ENCODE data around the gene STPG1. TPM values are rescaled to one million over a fixed set of nuclear protein-coding genes. Genes with fewer than 3 reads are reported as not detected.

Gene STPG1
- total RNA-seq, 1 donor from 2014 or later = 4.2 TPM

- H3K9me3 ChIP-seq = no peaks in the 10 kb centered on the region
- H3K4me3 ChIP-seq = no peak overlapping the region
- no peak for DNase-seq (ENCODE audit: extremely low spot score in 2 of 2)
- H3K36me3 ChIP-seq = no peaks in the 10 kb centered on the region
- no peaks in the 10 kb centered on the region for H3K4me1 ChIP-seq
- TF ChIP-seq POLR2A (IDR thresholded peaks at IDR 0.05) (no peak), CTCF (IDR thresholded peaks at IDR 0.05) (no peak), POLR2AphosphoS5 (IDR thresholded peaks at IDR 0.05; ENCODE audit: insufficient read depth in 1 of 2, low read depth in 1 of 2) (no peak)
- intact Hi-C loops (cut with DNase I) = no loop called here
- H3K27ac ChIP-seq = no peak overlapping the region
- H3K27me3 ChIP-seq = no peaks in the 10 kb centered on the region
Measured at GRCh38 chr1:24403806-24404205, 9.8 kb downstream of the STPG1 start.

GRCh38 chr1:24400065-24400464 is 13.5 kb downstream of the STPG1 start:
- intact Hi-C loops (cut with DNase I) = no loop called here
- no peak overlapping the region for H3K27ac ChIP-seq
- DNase-seq (ENCODE audit: extremely low spot score in 2 of 2) = no peak
- no peak overlapping the region for H3K4me3 ChIP-seq
- H3K9me3 ChIP-seq = no peaks in the 10 kb centered on the region
- no peak for TF ChIP-seq POLR2AphosphoS5 (IDR thresholded peaks at IDR 0.05; ENCODE audit: insufficient read depth in 1 of 2, low read depth in 1 of 2)
- TF ChIP-seq POLR2A (IDR thresholded peaks at IDR 0.05) = no peak
- TF ChIP-seq CTCF (IDR thresholded peaks at IDR 0.05) = no peak
- no peaks in the 10 kb centered on the region for H3K27me3 ChIP-seq
- H3K36me3 ChIP-seq = no peaks in the 10 kb centered on the region
- H3K4me1 ChIP-seq = no peaks in the 10 kb centered on the region

GRCh38 chr1:24393892-24394291 is 19.7 kb downstream of the STPG1 start:
- intact Hi-C loops (cut with DNase I) = loop anchor here (5.0 kb wide), 1 partner anchor 192 kb away; no protein-coding TSS in a partner anchor
- no peaks in the 10 kb centered on the region for H3K27me3 ChIP-seq
- H3K36me3 ChIP-seq = no peaks in the 10 kb centered on the region
- no peak overlapping the region for H3K4me3 ChIP-seq
- TF ChIP-seq POLR2AphosphoS5 (IDR thresholded peaks at IDR 0.05; ENCODE audit: insufficient read depth in 1 of 2, low read depth in 1 of 2) = no peak
- H3K4me1 ChIP-seq = peaks cover 11% of the 10 kb centered on the region
- peak in 1 of 2 donors; percentile 79 for DNase-seq (ENCODE audit: extremely low spot score in 2 of 2)
- no peaks in the 10 kb centered on the region for H3K9me3 ChIP-seq
- H3K27ac ChIP-seq = no peak overlapping the region

GRCh38 chr1:24392982-24393650 is 20.5 kb downstream of the STPG1 start:
- intact Hi-C loops (cut with DNase I) = loop anchor here (5.0 kb wide), 1 partner anchor 191 kb away; no protein-coding TSS in a partner anchor
- no peaks in the 10 kb centered on the region for H3K27me3 ChIP-seq
- H3K27ac ChIP-seq = peak overlapping the region; percentile 84
- H3K4me1 ChIP-seq = peaks cover 11% of the 10 kb centered on the region
- H3K36me3 ChIP-seq = no peaks in the 10 kb centered on the region
- DNase-seq (ENCODE audit: extremely low spot score in 2 of 2) = peak in 1 of 2 donors; percentile 47
- H3K9me3 ChIP-seq = no peaks in the 10 kb centered on the region
- H3K4me3 ChIP-seq = no peak overlapping the region
- TF ChIP-seq POLR2A (IDR thresholded peaks at IDR 0.05) = no peak
- no peak for TF ChIP-seq CTCF (IDR thresholded peaks at IDR 0.05)
- no peak for TF ChIP-seq POLR2AphosphoS5 (IDR thresholded peaks at IDR 0.05; ENCODE audit: insufficient read depth in 1 of 2, low read depth in 1 of 2)

- intact Hi-C loops (cut with DNase I) = loop anchor here (5.0 kb wide), 1 partner anchor 190 kb away; no protein-coding TSS in a partner anchor
- no peak for DNase-seq (ENCODE audit: extremely low spot score in 2 of 2)
- no peaks in the 10 kb centered on the region for H3K9me3 ChIP-seq
- no peak for TF ChIP-seq CTCF (IDR thresholded peaks at IDR 0.05)
- no peak for TF ChIP-seq POLR2AphosphoS5 (IDR thresholded peaks at IDR 0.05; ENCODE audit: insufficient read depth in 1 of 2, low read depth in 1 of 2)
- no peak for TF ChIP-seq POLR2A (IDR thresholded peaks at IDR 0.05)
- H3K4me3 ChIP-seq = no peak overlapping the region
- peak overlapping the region; percentile 84 for H3K27ac ChIP-seq
- no peaks in the 10 kb centered on the region for H3K27me3 ChIP-seq
- H3K36me3 ChIP-seq = no peaks in the 10 kb centered on the region
- H3K4me1 ChIP-seq = peaks cover 11% of the 10 kb centered on the region
Measured at GRCh38 chr1:24392604-24392946, 21.0 kb downstream of the STPG1 start.

Data from vagina (tissue), 2 donors.